ENCODE measurements around the gene RPL36A.

The RPL36A gene

GRCh38 chrX:101393530-101394305, 2.9 kb downstream of the RPL36A start:
- no peak for DNase-seq

DNA sequence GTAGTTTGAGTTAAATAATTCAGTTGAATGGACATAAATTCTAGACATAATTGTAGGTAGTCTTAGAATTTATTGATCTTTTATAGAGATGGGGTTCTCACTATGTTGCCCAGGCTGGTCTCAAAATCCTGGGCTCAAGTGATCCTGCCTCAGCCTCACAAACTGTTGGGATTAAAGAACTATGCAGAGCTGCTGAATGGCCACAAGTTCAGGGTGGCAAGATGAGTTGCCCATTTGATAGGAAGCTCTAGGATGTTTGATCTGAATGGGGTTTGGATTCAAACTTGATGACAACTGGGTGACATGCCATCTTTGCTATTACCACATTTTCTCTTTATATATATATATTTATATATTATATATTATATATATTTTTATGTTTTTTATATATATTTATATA, 3.6 kb downstream of the RPL36A start:
- DNase-seq: no peak

- DNase-seq: no peak
These were observed 5.0 kb downstream of the RPL36A start for GRCh38 chrX:101395789-101396188.

GRCh38 chrX:101397779-101398178, 7.0 kb downstream of the RPL36A start:
- DNase-seq: no peak

DNA sequence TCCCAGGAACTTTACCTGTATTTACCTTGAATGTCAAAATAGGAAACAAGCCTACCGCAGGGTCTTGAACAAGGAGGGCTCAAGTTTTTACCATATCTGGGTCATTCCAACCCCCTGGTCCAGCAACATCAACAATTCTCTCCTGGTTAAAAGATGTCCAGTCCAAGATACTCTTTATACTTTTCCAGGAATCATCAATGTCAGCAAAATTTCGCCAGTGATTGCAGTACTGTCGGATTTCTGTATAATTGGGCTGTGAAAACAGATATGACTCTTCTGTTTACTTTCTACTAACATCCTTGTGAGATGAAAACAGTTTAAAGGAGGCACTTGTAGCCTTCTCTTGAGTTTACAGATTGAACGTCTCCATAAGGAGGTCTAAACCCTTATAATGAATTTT, 7.9 kb downstream of the RPL36A start:
- DNase-seq: no peak

GRCh38 chrX:101399825-101400224, 9.0 kb downstream of the RPL36A start:
- DNase-seq: no peak

DNA sequence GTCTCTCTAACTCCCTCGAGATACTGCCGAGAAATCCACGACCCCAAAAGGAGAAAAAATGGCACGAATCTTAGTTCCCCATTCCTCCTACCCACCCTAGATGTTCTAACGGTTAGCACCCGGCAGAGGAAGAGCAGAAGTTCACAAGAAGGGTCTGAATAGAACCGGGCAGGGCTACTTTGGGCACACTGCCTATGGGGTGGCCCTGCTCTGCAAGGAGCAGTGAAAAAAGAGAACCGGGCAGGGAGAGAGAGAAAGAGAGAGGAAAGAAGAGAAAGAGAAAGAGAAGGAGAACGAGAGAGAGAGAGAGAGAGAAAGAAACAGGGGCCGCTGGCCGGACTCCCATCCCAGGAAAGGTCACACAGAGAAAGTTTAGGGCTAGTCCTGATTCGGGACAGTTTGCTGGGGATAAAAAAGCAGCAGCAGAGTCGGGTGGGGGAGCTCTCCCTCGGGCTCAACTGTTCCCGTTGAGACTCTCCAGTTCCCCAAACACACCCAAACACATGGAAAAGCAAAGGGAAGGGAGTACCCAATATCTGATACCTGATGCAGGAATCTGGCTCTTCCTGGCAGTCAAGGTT, 16.4 kb downstream of the RPL36A start:
- no peak for DNase-seq

- DNase-seq: peak; percentile 75
These were observed 17.1 kb downstream of the RPL36A start, which contains the start of the genes GLA and HNRNPH2 for GRCh38 chrX:101407748-101408531. TSS of gene GLA (minus strand) at chrX:101407925. CDS start at chrX:101407903, 22 bp downstream. TSS of gene HNRNPH2 (plus strand) at chrX:101408222. CDS start at chrX:101411989, 3,767 bp downstream.

DNA sequence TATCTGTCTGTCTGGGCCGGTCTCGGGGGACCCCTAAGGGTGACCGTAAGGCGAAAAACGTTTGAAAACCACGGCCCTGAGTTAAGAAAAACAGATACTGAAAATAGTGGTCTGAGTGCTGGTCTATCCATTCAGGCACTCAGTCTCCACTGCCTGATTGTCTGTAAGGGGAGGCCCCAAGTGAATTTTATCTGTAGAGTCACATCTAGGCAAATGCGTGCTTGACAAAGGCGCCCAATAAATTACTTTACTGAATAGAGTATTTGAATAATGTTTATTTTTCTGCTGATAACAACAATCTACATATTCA, 17.7 kb downstream of the RPL36A start:
- no peak for DNase-seq

DNA sequence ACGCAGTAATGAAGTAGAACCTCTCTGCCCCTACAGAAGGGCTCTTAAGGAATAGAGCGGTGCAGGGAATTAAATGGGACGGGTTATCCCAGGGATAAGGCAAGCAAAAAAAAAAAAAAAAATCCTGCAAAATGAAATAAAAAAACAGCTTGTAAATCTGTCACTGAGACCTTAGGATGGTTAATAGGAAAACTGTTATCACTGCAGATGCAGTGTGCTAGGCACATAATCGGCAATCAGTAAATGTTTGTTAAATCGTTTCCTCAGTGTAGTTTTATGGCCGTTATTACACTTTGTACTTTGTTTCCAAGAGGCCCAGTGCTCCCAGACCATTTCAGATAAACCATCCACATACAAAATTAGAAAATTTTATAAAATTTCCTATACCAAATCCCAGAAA, 18.2 kb downstream of the RPL36A start:
- DNase-seq: no peak

GRCh38 chrX:101410461-101410860, 19.6 kb downstream of the RPL36A start:
- DNase-seq: no peak

DNA sequence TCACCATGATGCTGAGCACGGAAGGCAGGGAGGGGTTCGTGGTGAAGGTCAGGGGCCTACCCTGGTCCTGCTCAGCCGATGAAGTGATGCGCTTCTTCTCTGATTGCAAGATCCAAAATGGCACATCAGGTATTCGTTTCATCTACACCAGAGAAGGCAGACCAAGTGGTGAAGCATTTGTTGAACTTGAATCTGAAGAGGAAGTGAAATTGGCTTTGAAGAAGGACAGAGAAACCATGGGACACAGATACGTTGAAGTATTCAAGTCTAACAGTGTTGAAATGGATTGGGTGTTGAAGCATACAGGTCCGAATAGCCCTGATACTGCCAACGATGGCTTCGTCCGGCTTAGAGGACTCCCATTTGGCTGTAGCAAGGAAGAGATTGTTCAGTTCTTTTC, 21.2 kb downstream of the RPL36A start:
- no peak for DNase-seq

GRCh38 chrX:101415180-101416145, 24.7 kb downstream of the RPL36A start:
- no peak for DNase-seq

- no peak for DNase-seq
These were observed 25.9 kb downstream of the RPL36A start for GRCh38 chrX:101416691-101417090.

DNA sequence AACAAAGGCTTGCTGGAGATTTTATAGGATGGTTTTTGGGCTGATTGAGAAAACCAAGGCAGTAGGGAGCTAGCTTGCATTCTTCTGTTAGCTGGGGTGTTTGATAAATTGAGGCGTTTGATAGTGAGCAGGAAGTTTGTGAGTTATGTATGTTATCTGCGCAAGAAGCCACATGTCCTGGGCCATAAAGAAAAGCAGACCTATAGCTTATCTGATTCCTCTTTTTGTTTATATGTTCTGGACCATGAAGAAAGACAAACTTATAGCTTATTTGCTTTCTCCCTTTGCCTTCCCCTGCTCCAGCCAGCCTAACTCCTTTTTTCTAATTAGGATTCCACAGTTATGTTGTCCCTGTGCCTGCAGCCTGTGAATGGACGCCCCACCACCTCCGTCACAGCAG, 26.4 kb downstream of the RPL36A start:
- DNase-seq: no peak

DNA sequence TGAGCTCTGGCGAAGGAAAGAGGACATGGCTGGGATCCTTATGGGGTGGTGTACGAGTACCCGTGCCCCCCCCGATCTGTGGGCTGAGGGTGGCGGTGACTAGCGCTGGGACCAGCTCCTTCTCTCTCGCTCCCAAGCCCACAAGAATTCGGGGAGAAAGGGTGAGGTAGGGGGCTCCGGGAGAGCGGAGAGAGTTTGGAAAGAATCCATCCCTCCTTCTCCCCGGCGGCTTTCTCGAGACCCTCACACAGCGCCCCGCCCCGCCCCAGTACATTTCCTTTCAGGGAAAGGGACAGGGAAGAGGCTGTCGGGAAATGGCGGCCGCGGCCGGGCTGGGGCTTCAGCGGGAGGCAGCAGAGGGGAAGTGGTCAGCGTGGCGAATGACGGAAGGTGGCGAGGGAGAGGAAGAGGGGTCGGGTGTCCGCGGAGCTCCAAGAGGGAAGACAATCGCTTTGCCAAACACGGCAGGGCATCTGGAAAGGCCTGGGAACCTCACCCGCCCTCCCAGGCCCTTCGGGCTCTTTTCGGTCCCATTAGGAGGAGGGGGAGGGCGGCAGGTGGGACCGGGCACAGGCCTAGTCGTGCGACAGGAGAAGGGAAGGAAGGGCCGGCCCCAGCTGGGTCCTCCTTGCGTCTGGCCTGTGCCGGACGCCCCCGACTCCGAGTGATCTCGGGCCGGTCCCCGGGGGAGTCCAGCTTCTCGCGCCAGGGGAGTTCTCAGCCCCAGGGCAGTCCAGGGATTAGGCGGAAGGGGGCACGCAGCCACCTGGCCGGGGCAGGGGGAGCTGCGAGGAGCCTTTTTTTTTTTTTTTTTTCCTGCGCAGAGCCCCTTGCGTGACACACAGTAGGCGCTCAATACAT, 27.4 kb downstream of the RPL36A start:
- DNase-seq: peak; percentile 31

GRCh38 chrX:101419489-101419888, 28.7 kb downstream of the RPL36A start:
- no peak for DNase-seq

GRCh38 chrX:101427954-101428353, 37.1 kb downstream of the RPL36A start:
- no peak for DNase-seq

- DNase-seq: no peak
These were observed 39.1 kb downstream of the RPL36A start for GRCh38 chrX:101429934-101430333.

- DNase-seq: no peak
These were observed 39.8 kb downstream of the RPL36A start for GRCh38 chrX:101430457-101431078.

DNA sequence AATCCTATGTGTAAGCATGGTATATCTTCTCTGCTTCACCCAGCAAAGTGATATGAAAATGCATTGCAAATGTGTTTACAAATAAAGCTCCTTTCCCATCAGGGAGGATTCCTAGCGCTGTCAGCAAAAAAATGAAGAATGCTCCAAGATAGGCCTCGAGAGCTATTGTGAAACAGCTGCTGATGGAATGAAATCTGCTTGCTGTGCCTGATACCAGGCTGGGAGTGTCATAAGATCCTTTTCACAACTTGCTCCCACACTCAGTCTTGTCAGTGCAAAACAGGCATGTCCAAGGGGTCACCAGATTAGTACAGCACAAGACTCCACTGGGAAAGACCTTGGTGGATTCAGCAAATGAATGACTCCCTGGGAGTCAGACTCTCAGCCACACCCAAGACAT, 51.3 kb downstream of the RPL36A start:
- no peak for DNase-seq
